NCI-H82 treated with DMSO at 0.1 percent for 48 hours (cell line): ENCODE results near the gene GOLGA1.
"Not testable (repeated sequence)": the region's sequence is repeated elsewhere in the genome, so short reads cannot be mapped to it uniquely, and the experiment has no call there.

Experiments used
- DNase-seq: peaks from one replicate; lab custom pipeline; 2025; ENCODE audit not compliant: unreplicated experiment; lab: John Stamatoyannopoulos, UW

The GOLGA1 gene

DNA sequence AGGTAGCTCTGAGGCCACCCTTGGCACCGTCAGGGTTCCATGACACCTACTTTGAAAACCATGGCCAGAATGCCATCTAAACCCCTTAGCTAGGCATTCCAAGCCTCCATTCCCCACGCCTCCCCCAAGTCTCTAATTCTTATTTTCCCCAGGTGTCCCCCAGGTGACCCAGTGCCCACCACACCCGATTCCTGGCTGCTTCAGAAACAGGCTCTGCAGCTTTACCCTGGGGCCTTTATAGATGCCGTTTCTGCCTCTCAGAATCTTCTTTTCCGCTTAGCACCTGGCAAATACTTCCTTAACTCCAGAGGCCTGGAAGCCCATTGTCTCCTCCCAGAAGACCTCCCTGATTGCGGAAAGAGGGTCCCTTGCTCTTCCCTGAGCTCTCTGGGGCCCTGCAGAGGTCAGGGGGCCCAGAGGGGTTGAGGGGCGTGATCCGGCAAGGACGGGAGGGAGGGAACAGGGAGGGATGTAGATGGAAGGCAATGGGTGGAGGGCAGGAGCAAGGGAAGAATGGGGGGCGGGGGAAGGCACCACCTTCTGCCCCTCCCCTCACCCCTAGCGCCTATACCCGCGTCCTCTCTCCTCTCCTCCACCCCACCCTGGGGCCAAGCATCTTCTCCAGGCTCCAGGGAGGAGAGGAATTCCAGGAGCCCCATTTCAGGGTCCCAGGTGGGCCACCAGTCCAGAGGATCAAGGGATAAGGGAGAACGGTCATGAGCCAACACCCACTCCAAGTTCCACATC lies 99.6 kb downstream of the GOLGA1 start:
- no peak for DNase-seq

DNA sequence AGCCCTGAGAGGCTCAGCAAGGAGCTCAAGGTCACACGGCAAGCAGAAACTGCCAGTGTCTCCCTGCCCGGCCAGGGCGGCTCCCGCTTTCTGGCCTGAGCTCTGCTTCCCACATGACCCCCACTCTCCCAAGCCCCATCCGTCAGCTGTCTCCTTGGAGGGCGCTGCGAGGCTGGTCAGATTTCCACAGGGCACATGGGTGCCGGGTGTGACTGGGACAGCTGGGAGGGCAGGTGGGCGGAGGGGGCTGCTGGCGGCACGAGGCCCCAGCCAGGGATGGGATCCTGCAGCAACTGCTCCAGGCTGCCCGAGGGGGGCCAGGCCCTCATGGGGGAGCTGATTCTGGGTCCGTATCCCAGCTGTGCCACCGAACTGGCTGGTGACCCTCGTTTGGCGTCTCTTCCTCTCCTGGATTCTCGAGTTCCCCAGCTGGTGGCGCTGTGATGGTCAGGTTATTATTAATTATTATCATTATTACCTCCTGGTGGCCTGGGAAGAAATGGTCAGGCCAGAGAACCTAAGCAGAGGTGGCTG lies 100.5 kb downstream of the GOLGA1 start:
- DNase-seq, result no peak

DNA sequence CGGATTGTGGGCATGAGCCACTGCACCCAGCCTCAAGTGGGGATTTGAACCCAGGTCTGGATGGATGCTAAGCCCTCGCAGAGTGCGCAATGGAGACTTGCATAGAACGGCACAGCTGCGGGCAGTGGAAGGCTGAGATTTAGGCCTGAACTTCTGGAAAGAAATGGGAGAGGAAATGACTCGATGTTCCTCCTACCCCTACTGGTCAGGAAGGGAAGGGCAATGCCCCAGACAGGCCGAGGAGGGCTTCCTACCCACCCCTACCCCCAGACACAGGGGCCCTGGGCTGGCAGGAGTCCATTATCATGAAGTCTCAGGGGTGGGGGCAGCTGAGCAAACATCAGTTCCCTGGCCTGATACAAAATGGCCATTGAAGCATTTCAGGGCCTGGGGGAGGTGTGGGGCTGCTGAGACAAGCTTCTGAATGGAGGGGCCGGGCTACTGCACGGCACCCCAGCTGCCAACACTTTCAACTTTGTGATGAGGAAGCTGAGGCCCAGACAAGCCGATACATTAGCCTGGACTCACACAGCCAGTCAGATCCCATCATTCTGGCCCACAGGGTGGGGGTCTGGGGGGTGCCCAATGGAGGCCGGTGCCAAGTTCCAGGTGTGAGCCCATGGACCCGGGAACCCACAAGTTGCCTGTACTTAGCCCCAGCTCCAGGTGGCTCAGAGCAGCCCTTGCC lies 101.1 kb downstream of the GOLGA1 start:
- DNase-seq, result no peak

DNA sequence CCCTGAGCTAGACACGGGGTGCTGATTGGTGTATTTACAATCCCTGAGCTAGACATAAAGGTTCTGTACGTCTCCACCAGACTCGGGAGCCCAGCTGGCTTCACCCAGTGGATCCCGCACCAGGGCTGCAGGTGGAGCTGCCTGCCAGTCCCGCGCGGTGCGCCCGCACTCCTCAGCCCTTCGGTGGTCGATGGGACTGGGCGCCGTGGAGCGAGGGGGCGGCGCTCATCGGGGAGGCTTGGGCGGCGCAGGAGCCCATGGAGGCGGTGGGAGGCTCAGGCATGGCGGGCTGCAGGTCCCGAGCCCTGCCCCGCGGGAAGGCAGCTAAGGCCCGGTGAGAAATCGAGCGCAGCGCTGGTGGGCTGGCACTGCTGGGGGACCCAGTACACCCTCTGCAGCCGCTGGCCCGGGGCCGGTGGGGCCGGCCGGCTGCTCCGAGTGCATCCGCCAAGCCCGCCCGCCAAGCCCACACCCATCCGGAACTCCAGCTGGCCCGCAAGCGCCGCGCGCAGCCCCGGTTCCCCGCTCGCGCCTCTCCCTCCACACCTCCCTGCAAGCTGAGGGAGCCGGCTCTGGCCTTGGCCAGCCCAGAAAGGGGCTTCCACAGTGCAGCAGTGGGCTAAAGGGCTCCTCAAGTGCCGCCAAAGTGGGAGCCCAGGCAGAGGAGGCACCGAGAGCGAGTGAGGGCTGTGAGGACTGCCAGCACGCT lies 102.2 kb downstream of the GOLGA1 start:
- DNase-seq, result not testable (repeated sequence)

DNA sequence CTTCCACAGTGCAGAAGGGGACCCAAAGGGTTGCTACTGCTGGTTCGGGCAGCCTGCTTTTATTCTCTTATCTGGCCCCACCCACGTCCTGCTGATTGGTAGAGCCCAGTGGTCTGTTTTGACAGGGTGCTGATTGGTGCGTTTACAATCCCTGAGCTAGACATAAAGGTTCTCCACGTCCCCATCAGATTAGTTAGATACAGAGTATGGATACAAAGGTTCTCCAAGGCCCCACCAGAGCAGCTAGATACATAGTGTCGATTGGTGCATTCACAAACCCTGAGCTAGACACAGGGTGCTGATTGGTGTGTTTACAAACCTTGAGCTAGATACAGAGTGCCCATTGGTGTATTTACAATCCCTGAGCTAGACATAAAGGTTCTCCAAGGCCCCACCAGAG lies 102.8 kb downstream of the GOLGA1 start:
- not testable (repeated sequence) for DNase-seq

DNA sequence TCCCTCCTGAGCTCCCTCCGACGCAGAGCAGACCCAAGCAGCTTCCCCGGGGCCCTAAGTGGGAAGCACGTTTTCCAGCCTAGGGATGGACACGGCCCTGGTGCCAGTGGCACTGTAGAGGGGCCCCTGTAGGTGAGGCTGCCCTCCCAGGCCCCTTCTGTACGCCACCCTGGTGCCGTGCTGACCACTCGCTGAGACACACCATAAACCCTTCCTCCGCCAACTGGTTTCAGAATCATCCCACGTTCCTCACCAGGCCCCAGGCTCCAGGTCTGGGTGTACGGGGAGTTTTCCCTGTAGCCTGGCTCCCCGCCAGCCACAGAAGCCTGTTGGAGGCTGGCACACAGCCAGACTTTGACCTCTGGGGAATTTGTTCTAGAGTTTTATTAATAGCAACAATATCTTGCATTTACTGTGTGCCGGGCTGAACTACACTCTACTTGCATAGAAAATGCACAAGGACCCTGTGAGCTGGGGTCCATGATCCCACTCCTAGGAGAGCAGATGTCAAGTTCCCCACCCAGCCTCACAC lies 105.8 kb downstream of the GOLGA1 start:
- no peak for DNase-seq

DNA sequence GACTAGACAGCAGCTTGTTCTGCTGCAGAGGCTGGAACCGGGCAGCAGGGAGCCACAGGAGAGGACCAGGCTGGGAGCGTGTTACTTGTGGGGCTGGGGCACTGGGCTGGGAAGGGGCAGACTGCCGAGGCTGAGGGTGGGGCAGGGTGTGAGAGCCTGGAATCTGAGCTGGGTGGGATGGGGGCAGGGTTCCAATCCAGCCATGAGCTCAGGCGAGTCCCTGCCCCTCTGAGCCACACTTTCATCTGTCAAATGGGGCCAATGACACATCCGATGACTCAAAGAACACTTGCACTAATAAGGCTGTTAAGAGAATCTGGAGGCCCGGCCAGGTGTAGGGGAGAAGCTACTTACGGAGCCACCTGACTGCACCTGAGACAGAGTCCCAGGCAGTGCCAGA lies 106.3 kb downstream of the GOLGA1 start:
- no peak for DNase-seq

DNA sequence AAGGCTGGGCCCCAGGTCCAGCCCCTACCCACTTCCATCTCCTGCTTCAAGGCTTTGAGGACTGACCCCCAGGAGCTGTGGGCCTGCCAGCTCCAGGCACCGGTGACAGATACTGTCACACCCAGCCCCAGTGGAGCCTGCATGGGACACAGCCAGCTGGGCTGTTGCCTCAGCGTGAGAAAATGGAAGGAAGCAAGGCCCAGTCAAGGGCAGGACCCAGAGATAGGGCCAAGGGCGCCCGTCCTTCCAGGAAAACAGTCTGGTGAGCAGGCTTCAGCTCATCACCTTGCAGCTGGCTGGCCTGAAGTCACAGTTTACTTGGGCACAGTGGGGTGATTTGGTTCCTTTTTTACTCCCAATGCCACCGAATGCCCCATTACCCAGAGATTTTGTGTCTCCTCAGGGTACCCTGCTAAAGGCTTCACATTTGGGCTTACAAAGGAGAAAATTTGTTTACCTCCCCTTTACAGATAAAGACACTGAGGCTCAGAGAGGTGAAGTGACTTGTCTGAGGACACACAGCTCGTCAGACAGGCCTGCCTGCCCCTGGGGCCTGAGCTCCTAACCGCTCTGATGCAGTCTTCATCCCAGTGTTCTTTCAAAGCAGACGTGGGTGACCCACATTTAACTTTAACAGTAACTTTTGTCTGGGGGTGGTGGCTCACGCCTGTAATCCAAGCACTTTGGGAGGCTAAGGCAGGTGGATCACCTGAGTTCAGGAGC lies 109.1 kb downstream of the GOLGA1 start:
- no peak for DNase-seq

DNA sequence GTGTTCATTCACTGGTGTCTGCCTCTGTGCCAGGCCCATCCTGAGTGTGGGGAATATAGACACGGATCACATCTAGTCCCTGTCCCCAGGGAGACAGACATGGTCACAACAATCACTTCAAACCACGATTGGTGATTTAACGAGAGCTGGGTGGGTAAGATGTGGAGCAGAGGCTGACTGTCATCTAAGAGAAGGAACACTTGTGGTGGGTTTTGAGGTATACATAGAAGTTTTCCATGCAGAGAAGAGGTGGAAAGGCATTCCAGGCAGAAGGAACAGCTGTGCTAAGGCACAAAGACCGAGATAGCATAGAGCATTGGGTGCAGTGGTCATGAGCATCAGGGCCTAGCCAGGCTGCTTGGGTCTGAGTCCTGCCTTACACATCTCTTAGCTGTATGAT lies 110.3 kb downstream of the GOLGA1 start:
- no peak for DNase-seq

DNA sequence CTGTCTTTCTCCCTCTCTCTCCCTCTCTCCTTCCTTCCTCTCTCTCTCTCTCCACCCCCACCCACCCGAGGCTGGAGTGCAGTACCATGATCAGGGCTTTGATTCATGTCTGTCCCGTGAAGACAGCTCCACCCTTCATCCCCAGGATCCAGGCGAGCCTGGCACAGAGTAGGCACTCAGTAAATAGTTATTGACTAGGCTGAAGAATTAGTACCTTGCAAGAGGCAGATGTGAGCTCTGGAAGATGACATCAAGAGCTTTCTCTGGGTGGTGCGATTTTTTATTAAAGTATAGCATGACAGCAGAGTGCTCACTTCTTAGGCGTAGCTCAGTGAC lies 111.6 kb downstream of the GOLGA1 start:
- DNase-seq, result no peak

DNA sequence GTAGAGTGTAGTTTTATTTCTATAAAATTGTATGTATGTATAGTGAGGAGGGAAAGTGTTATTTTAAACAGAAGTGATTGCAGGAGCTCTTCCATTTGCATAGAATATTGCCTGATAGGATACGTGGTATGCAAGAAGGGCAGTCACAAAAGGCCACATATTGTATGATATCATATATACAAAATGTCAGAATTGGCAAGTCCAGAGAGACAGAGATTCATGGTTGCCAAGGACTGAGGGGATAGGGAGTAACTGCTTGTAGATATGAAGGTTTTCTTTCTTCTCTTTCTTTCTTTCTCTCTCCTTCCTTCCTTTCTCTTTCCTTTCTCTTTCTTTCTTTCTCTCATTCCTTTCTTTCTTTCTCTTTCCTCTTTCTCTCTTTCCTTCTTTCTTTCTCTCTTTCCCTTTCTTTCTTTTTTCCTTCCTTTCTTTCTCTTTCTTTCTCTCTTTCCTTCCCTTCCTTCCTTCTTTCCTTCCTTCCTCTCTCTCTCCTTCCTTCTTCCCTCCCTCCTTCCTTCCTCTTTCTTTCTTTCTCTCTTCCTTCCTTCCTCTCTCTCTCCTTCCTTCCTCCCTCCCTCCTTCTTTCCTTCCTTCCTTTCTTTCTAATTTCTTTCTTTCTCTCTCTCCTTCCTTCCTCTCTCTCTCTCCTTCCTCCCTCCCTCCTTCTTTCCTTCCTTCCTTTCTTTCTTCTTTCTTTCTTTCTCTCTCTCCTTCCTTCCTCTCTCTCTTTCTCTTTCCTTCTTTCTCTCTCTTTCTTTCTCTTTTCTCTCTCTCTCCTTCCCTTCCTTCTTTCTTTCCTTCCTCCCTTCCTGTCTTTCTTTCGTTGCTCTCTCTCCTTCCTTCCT lies 112.2 kb downstream of the GOLGA1 start:
- no peak for DNase-seq
